Stimulated activated CD8-positive, alpha-beta memory T cell treated with anti-CD3 and anti-CD28 coated beads, Interleukin-12 subunit alpha, Interleukin-12 subunit beta, amount 100 ng/mL, for 4 hours (primary cell): ENCODE data around the gene DOCK6.
"Not testable (repeated sequence)": the region's sequence is repeated elsewhere in the genome, so short reads cannot be mapped to it uniquely, and the experiment has no call there.

ENCODE experiments used
- DNase-seq: peaks from one replicate; pipeline ENCODE4 v3.0.0-alpha.2; 2020; ENCODE audit warnings: low read depth

DOCK6 gene

DNA sequence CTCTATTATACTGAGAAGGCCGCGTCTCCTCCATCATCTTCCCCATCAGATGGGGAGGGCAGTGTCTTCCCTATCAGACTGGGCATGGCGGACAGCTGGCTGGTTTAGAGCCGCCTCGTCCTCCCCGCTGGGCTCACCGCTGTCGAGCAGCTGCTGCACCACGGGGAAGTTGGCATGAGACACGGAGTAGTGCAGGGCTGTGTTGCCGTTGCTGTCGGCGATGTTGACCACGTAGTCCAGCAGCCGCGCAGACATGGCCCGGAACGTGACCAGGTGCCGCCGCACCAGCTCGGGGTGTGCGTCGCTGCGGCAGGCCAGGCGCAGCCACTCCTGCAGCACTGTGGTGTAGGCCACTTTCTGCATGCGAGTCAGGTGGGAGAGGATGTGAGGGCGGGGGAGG lies 88.0 kb downstream of the DOCK6 start:
- DNase-seq: no peak

DNA sequence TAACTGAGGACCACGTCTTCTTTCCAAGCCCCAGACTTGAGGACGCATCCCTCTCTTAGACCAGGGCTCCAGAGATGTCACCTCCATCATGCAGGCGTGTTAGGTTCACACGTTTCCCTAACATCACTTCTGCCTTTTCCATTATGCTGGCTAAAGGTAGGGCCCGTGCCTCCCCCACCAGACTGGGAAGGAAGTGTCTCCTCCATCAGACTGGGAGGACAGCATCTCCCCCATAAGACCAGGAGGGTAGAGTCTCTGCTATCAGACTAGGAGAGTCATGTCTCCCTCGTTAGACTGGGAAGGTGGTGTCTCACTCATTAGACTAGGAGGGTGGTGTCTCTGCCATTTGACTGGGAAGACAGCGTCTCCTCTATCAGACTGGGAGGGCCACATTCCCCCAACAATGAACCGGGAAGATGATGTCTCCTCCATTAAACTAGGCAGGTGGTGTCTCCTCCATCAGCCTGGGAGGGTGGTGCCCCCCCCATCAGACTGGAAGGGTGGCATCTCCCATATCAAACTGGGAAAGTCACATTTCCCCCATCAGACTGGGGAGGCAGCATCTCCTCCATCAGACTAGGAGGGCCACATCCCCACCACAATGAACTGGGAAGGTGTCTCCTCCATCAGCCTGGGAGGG lies 88.7 kb downstream of the DOCK6 start:
- DNase-seq: no peak

DNA sequence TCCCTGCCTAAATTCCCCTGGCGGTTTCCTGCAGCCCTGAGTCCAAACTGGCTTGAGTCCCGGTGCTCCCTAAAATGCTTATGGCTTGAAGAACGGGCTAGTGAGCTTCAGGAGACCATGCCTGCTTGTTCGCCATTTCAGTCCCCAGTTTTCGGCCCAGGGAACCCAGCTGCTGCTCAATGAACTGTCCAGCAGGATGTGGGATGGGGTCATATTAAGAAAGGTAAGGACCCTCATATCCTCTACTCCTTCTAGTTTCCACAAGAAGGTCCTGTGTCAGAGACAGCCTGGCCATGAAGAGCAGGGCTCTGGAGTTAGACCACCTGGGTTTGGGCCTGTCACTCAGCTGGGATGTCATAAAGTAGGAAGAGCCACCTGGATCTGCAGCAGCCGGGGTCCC lies 89.7 kb downstream of the DOCK6 start:
- DNase-seq: no peak

DNA sequence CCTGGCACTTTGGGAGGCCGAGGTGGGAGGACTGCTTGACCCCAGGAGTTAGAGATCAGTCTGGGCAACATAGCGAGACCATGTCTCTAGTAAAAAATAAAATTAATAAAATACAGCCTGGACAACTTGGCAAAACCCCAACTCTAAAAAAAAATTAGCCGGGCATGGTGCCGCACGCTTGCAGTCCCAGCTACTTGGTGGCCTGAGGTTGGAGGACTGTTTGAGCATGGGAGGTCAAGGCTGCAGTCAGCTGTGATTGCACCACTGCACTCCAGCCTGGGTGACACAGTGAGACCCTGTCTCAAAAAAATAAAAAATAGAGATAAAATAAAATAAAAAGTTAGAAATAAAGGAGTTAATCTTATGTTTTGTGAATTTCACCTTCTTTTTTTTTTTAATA lies 91.2 kb downstream of the DOCK6 start:
- no peak for DNase-seq

DNA sequence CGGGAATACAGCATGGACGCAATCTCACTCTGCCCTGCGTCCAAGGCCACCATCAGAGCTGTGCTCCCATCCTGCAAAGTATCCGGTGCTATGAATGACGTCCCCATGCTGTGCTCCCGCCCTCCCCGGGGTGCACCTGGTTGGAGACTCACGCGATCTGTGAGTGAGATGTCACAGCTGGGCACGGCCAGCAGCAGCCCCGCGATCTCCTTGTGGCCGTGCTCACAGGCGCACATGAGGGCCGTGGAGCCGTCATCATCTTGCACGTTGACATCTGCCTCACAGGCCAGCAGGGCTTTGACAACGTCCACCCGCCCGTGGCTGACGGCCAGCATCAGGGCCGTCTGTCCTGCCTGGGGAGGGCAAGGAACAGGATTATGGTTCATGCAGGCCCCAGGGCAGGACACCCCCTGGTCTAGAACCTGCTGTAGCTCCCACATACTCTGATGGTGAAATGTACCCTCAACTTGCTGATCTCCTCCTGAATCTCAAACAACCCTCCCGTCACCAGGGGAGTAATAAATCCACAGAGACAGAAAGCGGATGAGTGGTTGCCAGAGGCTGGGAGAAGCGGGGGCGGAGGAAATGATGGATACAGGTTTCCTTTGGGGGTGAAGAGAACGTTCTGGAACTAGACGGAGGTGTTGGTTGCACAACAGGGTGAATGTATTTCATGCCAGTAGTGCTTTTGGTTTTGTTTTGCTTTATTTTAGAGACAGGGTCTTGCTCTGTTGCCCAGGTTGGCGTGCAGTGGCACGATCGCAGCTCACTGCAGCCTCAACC lies 92.2 kb downstream of the DOCK6 start:
- DNase-seq: no peak

DNA sequence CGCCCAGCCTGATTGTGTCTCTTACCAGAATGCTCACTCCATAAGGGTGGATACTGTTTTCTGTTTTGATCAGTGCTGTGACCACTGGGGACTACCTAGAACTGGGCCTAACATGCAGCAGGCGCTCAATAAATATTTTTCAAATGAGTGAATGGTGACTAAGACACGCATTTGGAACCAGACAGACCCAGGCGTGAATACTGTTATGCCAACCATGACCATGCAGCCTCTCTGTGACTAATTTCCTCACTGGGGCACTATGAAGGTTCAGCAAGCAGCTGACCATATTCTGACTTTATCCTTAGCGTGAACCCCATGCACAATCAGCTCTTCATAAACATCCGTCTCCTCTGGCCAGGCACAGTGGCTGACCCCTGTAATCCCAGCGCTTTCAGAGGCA lies 93.8 kb downstream of the DOCK6 start:
- no peak for DNase-seq

DNA sequence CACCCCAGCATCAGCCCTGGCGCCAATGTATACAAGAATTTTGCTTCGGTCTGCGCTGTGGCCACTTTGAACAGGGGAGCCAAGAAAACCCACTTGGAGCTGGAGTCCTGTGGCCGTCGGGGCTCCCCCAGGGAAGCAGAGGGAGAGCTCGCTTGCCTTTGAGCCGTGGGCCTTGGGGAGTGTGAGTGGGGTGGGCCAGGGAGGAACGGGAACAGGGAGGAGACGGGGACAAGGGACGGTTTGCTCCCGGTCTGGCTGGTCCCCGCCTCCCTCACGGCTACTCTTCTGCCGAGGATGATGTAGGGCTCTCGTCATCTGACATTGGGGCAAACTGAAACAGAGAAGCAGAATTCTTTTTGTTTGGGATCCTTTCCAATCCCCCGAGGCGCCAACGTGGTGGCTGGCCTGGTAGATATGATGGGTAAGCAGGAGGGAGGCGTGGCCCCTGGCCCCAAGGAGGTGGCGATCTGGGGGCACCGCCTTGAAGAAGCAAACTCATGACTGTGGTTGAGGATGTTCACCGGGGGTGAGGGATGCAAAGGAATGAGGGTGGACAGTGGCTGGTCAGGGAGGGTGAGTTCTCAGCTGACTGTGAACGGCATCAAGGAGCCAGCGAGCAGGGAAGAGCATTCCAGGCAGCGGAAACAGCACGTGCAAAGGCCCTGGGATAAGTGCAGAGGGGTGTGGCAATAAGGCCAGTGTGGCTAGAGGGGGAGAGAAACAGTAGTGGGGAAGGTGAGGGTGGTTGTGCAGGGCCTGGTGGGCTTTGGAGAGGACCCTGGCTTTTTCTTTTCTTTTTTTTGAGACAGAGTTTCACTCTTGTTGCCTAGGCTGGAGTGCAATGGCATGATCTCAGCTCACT lies 95.8 kb downstream of the DOCK6 start:
- no peak for DNase-seq

DNA sequence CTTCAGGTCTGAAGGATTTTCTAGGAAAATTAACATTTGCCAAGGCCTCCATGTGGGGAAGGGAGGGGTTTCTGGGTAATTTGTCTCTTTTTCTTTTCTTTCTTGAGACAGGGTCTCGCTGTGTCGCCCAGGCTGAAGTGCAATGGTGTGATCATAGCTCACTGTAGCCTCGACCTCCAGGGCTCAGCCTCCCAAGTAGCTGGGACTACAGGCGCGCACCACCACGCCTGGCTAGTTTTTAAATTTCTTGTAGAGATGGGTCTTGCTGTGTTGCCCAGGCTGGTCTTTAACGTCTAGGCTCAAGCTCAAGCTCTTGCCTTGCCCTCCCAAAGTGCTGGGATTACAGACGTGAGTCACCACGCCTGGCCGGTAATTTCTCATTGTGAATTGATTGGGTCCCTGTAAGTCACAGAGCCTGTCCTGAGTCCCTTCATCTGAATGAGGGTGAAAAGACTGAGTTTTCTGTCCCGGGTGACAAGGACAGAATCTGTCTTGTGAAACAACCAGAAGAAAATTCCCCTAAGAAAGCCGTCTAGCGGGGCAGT lies 96.8 kb downstream of the DOCK6 start:
- DNase-seq: no peak

DNA sequence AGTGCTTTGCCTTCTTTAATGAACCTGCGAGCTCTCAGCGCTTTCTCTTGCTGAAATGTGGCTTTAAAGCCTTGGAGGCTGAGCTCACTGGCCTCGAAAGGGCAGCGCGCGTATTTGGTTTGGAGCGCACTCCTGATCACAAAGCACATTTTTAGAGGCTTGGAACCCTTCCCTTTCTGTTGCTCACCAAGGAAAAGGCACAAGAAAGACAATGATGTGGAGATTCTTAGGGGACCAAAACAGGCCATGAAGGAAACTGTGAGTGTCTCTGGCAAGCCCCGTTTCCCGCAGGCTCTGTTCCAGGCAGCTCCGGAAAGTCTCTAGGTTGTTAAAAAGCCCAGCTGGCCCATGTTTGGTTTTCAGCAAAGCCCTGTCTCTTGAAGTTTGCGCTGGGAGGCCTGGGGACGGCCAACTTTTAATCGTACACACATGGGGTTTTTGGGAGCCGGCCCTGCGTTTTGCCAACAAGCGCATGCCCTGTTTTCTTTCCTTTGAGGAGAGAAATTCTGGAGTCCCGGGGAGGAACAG lies 97.4 kb downstream of the DOCK6 start:
- no peak for DNase-seq

DNA sequence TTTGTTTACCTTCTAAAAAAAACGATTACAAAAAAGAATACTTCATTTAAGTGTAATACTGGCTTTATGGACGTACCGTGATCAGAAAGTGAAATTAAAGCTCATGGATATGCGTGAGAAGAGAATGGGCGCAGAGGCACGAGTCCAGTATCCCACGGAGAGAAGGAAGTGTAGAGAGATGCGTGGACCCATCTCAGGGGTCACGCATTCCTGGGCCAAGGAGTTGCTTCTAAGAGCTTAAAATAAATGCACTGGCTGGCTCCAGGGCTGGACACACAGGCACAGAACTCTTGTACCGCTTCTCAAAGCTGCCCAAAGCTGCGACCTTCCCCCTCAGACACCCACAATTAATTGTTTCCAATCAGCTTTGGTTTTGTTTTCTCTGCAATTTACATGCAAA lies 98.0 kb downstream of the DOCK6 start:
- DNase-seq: no peak

DNA sequence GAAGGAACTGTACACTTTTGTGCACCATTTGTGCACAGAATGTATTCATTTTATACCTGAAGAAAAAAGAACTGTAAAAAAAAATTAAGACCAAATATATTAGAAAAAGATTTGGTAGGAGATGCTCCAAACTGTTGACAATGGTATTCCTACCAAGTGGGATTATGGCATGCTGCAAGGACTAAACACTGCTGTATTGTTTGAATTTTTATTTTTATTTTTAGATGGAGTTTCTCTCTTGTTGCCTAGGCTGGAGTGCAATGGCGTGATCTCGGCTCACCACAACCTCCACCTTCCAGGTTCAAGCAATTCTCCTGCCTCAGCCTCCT lies 101.9 kb downstream of the DOCK6 start:
- DNase-seq: not testable (repeated sequence)

DNA sequence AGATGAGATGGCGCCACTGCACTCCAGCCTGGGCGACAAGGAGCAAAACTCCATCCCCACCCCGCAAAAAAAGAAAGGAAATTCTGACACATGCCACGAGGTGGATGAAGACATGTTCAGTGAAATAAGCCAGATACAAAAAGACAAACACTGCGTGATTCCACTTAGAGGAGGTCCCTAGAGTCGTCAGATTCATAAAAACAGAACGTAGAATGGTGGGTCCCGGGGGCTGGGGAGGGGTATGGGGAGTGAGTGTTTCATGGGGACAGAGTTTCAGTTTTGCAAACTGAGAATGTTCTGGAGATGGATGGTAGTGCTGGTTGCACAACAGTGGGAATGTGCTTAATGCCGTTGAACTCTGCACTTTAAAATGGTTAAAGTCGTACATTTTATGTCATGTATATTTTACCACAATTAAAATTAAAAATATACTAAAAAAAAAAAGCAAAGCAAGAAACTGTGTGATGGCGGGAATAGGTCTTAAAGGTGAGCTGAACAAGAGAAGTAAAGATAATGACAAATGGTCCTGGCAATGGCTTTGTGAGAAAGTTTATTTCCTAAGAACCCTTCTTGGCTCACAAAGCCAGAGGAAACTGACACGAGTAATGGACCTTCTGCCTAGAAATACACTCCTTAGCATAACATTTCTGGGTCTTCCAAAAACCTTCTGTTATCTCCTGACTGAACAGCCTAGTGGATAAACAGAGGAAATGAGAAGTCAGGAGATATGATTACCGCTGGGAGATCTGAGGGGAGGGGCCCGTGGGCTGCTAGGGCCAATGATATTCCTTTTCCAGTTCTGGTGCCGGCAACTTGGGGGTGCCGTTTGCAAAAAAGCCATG lies 102.5 kb downstream of the DOCK6 start:
- DNase-seq: no peak

DNA sequence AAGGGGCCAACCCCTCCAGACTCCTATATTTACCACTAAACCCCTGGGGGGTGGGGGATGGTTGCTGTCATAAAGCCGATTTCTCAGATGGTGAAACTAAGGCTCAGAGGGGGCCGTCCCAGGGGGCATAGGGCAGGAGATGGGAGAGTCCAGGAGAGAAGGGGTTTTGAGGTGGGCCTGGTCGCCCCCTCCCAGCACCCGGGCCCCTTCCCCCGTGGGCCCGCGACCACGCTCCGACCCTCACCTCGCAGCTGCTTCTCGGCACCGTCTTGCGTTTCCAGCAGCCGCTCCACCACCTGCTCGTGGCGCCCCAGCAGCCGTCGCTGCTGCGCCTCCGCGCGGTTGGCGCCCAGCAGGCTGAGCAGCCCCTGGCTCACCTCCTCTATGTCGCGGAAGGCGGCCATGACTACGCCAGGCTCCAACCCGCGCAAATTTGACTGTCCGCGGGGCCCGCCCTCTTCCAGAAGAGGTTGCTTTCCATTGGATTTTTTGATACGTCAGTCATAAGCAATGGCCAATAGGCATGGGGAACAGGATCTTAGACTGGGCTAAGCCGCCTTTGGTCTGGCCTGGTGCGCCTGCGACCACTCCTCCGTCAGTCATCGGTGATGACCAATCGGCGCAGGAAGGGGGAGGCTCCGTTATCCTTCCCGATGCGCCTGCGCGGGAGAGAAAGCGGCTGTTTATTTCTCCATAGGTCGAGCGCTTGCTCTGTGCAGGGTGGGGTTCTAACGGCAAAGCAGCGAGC lies 106.8 kb downstream of the DOCK6 start, which contains the start of gene SPC24:
TSS of gene SPC24 (minus strand) at position 410 of the 748 bp plus-strand sequence. CDS start at position 404, 6 bp downstream.
- DNase-seq: peak; percentile 76

DNA sequence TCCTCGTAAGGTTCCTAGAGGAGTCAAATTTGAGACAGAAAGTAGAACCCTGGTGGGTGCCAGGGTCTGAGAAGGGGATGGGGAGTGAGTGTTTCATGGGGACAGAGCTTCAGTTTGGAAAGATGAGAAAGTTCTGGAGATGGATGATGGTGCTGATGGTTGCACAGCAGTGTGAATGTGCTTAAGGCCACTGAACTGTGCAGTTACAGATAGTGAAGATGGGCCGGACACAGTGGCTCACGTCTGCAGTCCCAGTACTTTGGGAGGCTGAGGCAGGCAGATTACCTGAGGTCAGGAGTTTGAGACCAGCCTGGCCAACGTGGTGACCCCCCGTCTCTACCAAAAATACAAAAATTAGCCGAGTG lies 107.7 kb downstream of the DOCK6 start:
- DNase-seq: no peak

DNA sequence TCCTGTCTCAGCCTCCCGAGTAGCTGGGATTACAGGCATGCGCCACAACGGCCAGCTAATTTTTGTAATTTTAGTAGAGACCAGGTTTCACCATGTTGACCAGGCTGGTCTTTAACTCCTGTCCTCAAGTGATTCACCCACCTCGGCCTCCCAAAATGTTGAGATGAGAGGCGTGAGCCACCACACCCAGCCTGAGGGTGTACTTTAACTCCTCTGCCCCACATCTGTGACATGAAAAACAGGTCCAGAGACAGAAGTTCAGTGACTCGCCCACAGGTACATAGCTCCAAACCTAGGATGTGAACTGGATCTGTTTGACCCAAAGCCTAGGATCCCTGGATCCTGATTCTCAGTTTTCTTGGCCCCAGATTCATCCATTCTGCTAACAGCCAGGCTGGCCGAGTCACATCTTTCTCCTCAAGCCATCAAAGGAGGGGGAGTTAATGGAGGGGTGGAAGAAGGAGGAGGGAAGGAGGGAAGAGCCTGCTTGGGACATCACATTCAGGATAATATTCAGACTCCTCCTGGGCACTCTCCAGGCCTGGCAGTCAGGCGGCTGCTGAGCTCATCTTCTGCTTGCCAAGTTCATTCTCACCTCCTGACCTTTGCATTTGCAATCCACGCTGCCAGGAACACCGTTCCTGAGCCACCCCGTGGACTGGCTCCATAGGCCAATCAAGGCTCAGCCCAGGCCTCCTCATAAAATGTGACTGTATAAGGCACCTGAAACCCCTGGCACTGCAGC lies 109.8 kb downstream of the DOCK6 start:
- no peak for DNase-seq

DNA sequence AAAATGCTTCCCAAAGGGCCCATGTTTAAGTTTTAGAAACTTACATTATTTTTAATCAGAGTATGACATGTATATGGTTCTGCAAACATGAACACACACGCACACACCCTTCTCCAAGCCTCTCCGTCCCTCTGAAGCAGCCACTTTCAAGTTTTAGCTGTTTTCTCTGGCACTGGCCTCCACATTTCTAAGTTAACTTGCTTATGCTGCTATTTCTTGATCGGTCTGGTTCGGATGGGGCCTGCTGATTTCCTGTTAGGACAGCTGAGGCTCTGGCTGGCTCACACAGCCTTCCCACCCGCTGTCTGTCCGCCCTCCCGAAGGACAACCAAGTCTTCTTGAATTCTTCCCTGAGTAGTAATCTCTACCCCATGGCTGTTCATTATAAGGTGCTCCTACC lies 111.1 kb downstream of the DOCK6 start:
- no peak for DNase-seq
